Ovary (tissue), 3 donors: ENCODE results near the gene CEP20.
"Not testable (repeated sequence)": the region's sequence is repeated elsewhere in the genome, so short reads cannot be mapped to it uniquely, and the experiment has no call there.

Experiments
- POLR2A ChIP-seq: fragments of 450-650 bp; IDR thresholded peaks from one replicate; pipeline ENCODE4 v1.6.1; 2017; ENCODE audit warnings: antibody characterized with exemption, mild to moderate bottlenecking, moderate library complexity
- TF ChIP-seq, protein P1 (sequence below), 3 donors: fragments of 450-650 bp in 2 of 3; fragments of 200-600 bp in 1 of 3; IDR thresholded peaks; one replicate each; pipeline versions ENCODE4 v1.5.1 to v1.8.0; 2016 to 2022; ENCODE audit warnings: antibody characterized with exemption in 3 of 3, mild to moderate bottlenecking in 1 of 3
- donor health status: DM: no; HTN: no; CAD: no.

- TF ChIP-seq, protein P1, sequence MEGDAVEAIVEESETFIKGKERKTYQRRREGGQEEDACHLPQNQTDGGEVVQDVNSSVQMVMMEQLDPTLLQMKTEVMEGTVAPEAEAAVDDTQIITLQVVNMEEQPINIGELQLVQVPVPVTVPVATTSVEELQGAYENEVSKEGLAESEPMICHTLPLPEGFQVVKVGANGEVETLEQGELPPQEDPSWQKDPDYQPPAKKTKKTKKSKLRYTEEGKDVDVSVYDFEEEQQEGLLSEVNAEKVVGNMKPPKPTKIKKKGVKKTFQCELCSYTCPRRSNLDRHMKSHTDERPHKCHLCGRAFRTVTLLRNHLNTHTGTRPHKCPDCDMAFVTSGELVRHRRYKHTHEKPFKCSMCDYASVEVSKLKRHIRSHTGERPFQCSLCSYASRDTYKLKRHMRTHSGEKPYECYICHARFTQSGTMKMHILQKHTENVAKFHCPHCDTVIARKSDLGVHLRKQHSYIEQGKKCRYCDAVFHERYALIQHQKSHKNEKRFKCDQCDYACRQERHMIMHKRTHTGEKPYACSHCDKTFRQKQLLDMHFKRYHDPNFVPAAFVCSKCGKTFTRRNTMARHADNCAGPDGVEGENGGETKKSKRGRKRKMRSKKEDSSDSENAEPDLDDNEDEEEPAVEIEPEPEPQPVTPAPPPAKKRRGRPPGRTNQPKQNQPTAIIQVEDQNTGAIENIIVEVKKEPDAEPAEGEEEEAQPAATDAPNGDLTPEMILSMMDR (IDR thresholded peaks at IDR 0.05), result not testable (repeated sequence)
- TF ChIP-seq POLR2A, result not testable (repeated sequence)
Measured at GRCh38 chr16:15918314-15918713, 29.9 kb upstream of the CEP20 start.
